GM18870 (cell line): Measurements from ENCODE around the gene SPACA7.

ENCODE experiments used
- ATAC-seq: cut with Tn5 transposase; IDR thresholded peaks from one replicate; pipeline ENCODE4 v1.9.1; 2021; ENCODE audit warnings: moderate library complexity; ENCODE audit not compliant: unreplicated experiment

Gene SPACA7

GRCh38 chr13:112376050-112376681, at the start of gene SPACA7:
TSS of gene SPACA7 (plus strand) at chr13:112376355. CDS start at chr13:112376386, 31 bp downstream.
- ATAC-seq = no peak

- ATAC-seq = no peak
Observed at GRCh38 chr13:112326821-112327370, 49.3 kb upstream of the SPACA7 start.

- ATAC-seq = no peak
Observed at GRCh38 chr13:112328936-112329335, 47.2 kb upstream of the SPACA7 start.

- no peak for ATAC-seq
Observed at GRCh38 chr13:112329376-112329775, 46.8 kb upstream of the SPACA7 start.

- no peak for ATAC-seq
Observed at GRCh38 chr13:112330066-112330465, 46.1 kb upstream of the SPACA7 start.

GRCh38 chr13:112330479-112331381, 45.4 kb upstream of the SPACA7 start:
- ATAC-seq = no peak

GRCh38 chr13:112331675-112332074, 44.5 kb upstream of the SPACA7 start:
- ATAC-seq = no peak

GRCh38 chr13:112332727-112333126, 43.4 kb upstream of the SPACA7 start:
- no peak for ATAC-seq

- no peak for ATAC-seq
Observed at GRCh38 chr13:112333756-112334543, 42.2 kb upstream of the SPACA7 start.

- ATAC-seq = no peak
Observed at GRCh38 chr13:112335135-112335534, 41.0 kb upstream of the SPACA7 start.

- no peak for ATAC-seq
Observed at GRCh38 chr13:112341446-112341845, 34.7 kb upstream of the SPACA7 start.

GRCh38 chr13:112341976-112342735, 34.0 kb upstream of the SPACA7 start:
- no peak for ATAC-seq

- no peak for ATAC-seq
Observed at GRCh38 chr13:112342841-112343361, 33.3 kb upstream of the SPACA7 start.

- no peak for ATAC-seq
Observed at GRCh38 chr13:112343591-112343990, 32.6 kb upstream of the SPACA7 start.

GRCh38 chr13:112345826-112346172, 30.4 kb upstream of the SPACA7 start:
- no peak for ATAC-seq

- no peak for ATAC-seq
Observed at GRCh38 chr13:112346173-112346898, 29.8 kb upstream of the SPACA7 start.

GRCh38 chr13:112346899-112347229, 29.3 kb upstream of the SPACA7 start:
- no peak for ATAC-seq

GRCh38 chr13:112347986-112348385, 28.2 kb upstream of the SPACA7 start:
- ATAC-seq = no peak

- no peak for ATAC-seq
Observed at GRCh38 chr13:112348642-112349345, 27.4 kb upstream of the SPACA7 start.
